SU-DHL-6 (cell line): ENCODE data around the gene CALHM2.

Experiments
- H2AFZ ChIP-seq: fragments of 200-600 bp; sonication (generic); 2 replicates; pipeline ENCODE4 v1.6.1; 2014; ENCODE audit warnings: low read depth, mild to moderate bottlenecking, moderate library complexity, mixed read lengths, antibody characterized with exemption, low read length; ENCODE audit not compliant: severe bottlenecking
- H3F3A ChIP-seq: fragments of 200-600 bp; shearing (Covaris generic); 2 replicates; pipeline ENCODE4 v1.6.0; 2016; ENCODE audit warnings: antibody characterized with exemption, mild to moderate bottlenecking; ENCODE audit not compliant: insufficient read depth
- H3K27ac ChIP-seq: fragments of 200-600 bp; sonication (generic); 2 replicates; pipeline ENCODE4 v1.5.1; 2016; ENCODE audit warnings: low read depth, mild to moderate bottlenecking, low read length, moderate library complexity, mixed read lengths
- H3K27me3 ChIP-seq: fragments of 200-600 bp; sonication (generic), shearing (Covaris generic); 2 replicates; pipeline ENCODE4 v1.6.0; 2014; ENCODE audit warnings: mild to moderate bottlenecking, low read length
- H3K36me3 ChIP-seq: fragments of 200-600 bp; sonication (generic); 2 replicates; pipeline ENCODE4 v1.6.1; 2014; ENCODE audit warnings: mild to moderate bottlenecking, low read length, mixed read lengths
- H3K4me2 ChIP-seq: fragments of 300-600, 200-600 bp; shearing (Covaris generic), sonication (generic); 2 replicates; pipeline ENCODE4 v1.6.0; 2014; ENCODE audit warnings: low read length, low read depth, mild to moderate bottlenecking; ENCODE audit not compliant: poor library complexity, severe bottlenecking
- H3K4me3 ChIP-seq: fragments of 200-600 bp; sonication (generic); 2 replicates; pipeline ENCODE4 v1.5.1; 2014; ENCODE audit warnings: antibody characterized with exemption, low read length, mild to moderate bottlenecking, mixed read lengths; ENCODE audit not compliant: insufficient read depth, poor library complexity, severe bottlenecking
- H3K79me2 ChIP-seq: fragments of 200-600 bp; sonication (generic); 2 replicates; pipeline ENCODE4 v1.6.1; 2014; ENCODE audit warnings: mild to moderate bottlenecking, low read length, moderate library complexity; ENCODE audit not compliant: insufficient read depth
- H3K9ac ChIP-seq: fragments of 200-600 bp; sonication (generic); 2 replicates; pipeline ENCODE4 v1.7.0; 2014; ENCODE audit warnings: mild to moderate bottlenecking, low read length
- H3K9me2 ChIP-seq: fragments of 200-600 bp; sonication (generic); replicated peaks from 2 replicates; pipeline ENCODE4 v1.6.1; 2014; ENCODE audit warnings: low read length; ENCODE audit not compliant: insufficient read depth
- H3K9me3 ChIP-seq: fragments of 200-600 bp; sonication (generic); 2 replicates; pipeline ENCODE4 v1.6.1; 2014; ENCODE audit warnings: low read length, mixed read lengths; ENCODE audit not compliant: insufficient read depth
- H4K20me1 ChIP-seq: fragments of 200-600 bp; sonication (generic); 2 replicates; pipeline ENCODE4 v1.6.1; 2014; ENCODE audit warnings: low read depth, mild to moderate bottlenecking, antibody characterized with exemption, low read length, moderate library complexity, mixed read lengths
- CTCF ChIP-seq: fragments of 200-600 bp; sonication (generic); IDR thresholded peaks from one replicate; pipeline ENCODE4 v1.5.1; 2017; ENCODE audit warnings: antibody characterized with exemption, mild to moderate bottlenecking, low read length, moderate library complexity; ENCODE audit not compliant: insufficient read depth, poor library complexity, severe bottlenecking
- EZH2phosphoT487 ChIP-seq: fragments of 200-600 bp; sonication (generic), shearing (Covaris generic); conservative IDR thresholded peaks from 2 replicates; pipeline ENCODE4 v1.6.1; 2018; ENCODE audit warnings: mild to moderate bottlenecking, antibody characterized with exemption, low read length, moderate library complexity, mixed read lengths

CALHM2 gene

GRCh38 chr10:103457896-103458583, 5.9 kb upstream of the CALHM2 start:
- H4K20me1 ChIP-seq = no peaks in the 10 kb centered on the region
- TF ChIP-seq EZH2phosphoT487 = no peak
- TF ChIP-seq CTCF = no peak
- no peaks in the 10 kb centered on the region for H3K79me2 ChIP-seq
- no peaks in the 10 kb centered on the region for H3F3A ChIP-seq
- no peaks in the 10 kb centered on the region for H3K9me2 ChIP-seq
- no peak overlapping the region for H3K9ac ChIP-seq
- H3K4me3 ChIP-seq = no peak overlapping the region
- H3K4me2 ChIP-seq = no peak overlapping the region
- no peaks in the 10 kb centered on the region for H3K36me3 ChIP-seq
- H3K9me3 ChIP-seq = no peaks in the 10 kb centered on the region
- H3K27me3 ChIP-seq = no peaks in the 10 kb centered on the region
- H2AFZ ChIP-seq = no peak overlapping the region
- H3K27ac ChIP-seq = no peak overlapping the region

DNA sequence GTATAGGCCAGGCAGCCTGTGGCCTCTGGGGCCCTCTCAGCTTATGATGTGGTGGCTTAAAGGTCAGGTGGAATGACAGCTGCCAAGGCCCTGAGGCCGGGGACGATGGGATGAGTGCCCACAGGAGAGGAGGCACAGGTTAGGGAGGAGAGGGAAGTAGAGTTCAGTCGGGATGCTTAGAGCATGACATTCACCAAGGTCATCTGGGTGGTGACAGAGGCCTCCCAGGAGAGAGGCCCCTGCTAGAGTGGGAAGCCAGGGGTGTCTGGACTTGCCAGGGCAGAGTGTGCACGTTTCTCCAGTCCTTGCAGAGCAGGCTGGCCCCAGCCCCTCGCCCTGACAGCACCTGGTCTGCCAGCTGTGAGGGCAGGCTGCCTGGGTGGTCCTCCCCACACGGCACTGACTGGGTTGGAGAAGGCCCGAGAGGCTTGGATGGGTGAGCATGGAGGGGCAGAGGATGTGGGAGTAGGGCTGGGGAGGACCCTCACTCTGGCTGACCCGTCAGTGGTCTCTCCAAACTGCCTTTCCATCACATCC, 5.1 kb upstream of the CALHM2 start:
- Histone ChIP-seq H3K79me2 (no peaks in the 10 kb centered on the region), H3K9ac (no peak overlapping the region), H2AFZ (no peak overlapping the region), H3K27me3 (no peaks in the 10 kb centered on the region), H3K4me3 (no peak overlapping the region), H3K4me2 (no peak overlapping the region), H3F3A (no peaks in the 10 kb centered on the region), H3K9me3 (no peaks in the 10 kb centered on the region), H3K36me3 (no peaks in the 10 kb centered on the region), H3K27ac (no peak overlapping the region), H3K9me2 (no peaks in the 10 kb centered on the region), H4K20me1 (no peaks in the 10 kb centered on the region)
- TF ChIP-seq CTCF (no peak), EZH2phosphoT487 (no peak)

DNA sequence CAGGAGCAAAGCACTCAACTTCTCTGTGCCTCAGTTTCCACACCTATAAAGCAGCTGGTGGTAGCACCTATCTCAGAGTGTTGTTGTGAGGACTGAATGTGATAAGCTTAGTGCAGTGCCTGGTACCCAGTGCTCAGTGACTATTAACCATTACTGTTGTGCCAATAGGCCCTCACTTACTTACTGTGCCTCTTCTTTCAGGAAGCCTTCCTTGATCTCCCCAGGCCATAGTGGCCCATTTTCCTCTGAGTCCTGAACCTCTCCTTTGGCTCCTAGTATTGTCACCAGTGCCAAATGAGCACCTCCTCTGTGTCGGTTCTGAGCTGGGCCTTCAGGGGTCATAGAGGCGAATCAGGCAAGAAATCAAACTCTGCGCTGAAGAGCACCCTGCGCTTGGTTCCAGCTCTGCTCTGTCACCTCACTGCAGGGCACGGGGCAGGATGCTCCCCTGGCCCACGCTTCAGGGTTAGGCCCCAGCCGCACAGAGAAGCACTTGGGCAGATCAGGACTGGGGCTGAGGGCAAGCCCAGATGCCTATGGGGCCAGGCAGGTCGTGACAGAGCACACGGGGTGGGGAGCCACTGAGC, 4.0 kb upstream of the CALHM2 start:
- Histone ChIP-seq H3K79me2 (no peaks in the 10 kb centered on the region), H3K4me2 (no peak overlapping the region), H3K9ac (no peak overlapping the region), H3K9me3 (no peaks in the 10 kb centered on the region), H3K36me3 (no peaks in the 10 kb centered on the region), H4K20me1 (no peaks in the 10 kb centered on the region), H3K27me3 (no peaks in the 10 kb centered on the region), H3K27ac (no peak overlapping the region), H3F3A (no peaks in the 10 kb centered on the region), H3K9me2 (no peaks in the 10 kb centered on the region), H3K4me3 (no peak overlapping the region), H2AFZ (no peak overlapping the region)
- TF ChIP-seq CTCF = no peak
- no peak for TF ChIP-seq EZH2phosphoT487
